Measurements from ENCODE around the gene OTOF.

The OTOF gene

DNA sequence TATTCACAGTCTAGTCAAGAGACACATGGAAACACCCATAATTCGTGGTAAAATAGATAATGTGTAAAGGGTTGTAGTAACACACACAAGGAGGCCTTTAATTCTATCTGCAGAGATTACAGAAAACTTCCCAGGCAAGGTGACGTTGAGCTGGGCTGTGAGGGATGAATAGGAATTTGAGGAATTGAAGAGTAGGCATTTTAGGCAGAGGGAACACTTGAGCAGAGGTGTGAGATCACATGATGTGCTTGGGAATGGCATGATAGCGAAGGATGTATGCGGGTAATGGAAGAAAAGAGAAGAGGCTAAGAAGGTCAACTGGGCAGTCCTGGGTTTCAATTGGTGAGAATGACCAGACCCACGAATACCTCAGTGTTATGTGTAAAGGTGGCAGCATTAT, 56.0 kb downstream of the OTOF start:
- DNase-seq (ENCODE audit: low read depth in 2 of 2, low spot score in 1 of 2) = no peak

DNA sequence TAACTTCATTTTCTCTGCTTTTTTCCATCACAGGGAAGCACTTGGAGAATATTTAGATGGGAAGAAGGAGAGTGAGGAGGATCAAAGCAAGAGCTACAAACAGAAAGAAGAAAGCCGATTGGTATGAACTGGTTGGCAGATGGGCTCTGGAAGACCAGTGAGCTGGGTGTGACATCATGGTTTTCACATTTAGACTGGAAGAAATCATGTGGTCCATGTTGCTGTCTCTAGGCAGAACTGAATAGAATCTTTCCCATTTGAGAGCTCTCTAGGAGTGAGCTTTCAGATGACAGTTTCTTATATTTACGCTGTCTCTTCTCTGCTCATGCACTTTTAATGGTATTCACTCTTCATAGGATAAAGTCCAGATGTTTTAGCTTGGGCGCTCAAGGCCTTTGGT, 63.6 kb downstream of the OTOF start:
- no peak for DNase-seq (ENCODE audit: low read depth in 2 of 2, low spot score in 1 of 2)

DNA sequence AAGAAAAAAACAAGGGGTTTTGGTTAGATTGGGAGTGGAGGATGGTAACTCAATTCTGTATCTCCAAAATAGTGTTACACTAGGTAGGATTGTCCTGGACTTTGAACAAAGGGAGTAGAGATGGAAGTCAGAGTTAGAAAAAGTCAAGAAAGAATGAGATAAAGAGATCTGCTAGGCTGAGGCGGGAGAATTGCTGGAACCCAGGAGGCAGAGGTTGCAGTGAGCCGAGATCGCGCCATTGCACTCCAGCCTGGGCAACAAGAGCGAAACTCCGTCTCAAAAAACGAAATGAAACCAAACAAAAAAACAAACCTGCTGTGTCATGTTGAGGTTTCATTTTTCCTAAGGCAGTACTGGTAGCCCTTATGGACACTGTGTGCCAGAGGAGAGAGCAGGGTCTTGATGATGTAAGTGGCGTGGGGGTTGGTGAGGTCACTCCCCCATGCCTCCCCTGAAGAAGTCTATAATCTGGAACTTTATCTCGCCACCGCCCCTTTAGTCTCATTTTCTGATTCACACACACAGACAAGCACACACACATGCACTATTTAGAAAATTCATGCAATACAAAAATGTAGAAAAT, 65.7 kb downstream of the OTOF start:
- DNase-seq (ENCODE audit: low read depth in 2 of 2, low spot score in 1 of 2) = no peak

DNA sequence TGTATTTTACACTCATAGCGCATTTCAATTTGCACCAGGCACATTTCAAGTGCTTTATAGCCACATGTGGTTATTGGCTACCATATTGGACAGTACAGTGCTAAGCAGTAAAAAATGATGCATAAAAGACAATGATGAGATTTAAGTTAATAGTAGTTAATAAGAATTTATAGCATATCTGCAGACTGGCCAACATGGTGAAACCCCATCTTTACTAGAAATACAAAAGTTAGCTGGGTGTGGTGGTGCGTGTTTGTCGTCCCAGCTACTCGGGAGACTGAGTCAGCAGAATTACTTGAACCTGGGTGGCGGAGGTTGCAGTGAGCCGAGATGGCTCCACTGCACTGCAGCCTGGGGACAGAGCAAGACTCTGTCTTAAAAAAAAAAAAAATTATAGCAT, 66.5 kb downstream of the OTOF start:
- no peak for DNase-seq (ENCODE audit: low read depth in 2 of 2, low spot score in 1 of 2)

DNA sequence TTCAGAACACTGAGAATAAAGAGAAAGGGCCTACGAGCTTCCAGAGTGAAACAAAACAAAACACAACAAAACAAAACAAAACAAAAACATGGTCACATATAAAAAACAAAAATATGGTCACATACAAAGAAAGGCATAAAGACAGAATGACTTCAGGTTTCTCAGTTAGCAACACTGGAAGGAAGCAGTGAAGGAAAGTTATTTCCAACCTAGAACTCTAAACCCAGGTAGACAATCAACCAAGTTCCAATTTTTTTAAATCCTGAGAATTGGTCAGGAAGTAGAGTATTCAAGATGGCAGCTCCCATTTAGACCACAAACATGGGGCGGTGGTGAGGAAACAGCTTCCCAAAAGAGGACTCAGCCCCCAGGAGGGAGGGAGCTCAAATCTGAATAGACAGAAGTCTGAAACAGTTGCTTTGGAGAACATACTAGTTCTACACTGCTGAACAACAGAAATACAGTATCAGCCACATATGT, 67.1 kb downstream of the OTOF start:
- DNase-seq (ENCODE audit: low read depth in 2 of 2, low spot score in 1 of 2) = no peak

DNA sequence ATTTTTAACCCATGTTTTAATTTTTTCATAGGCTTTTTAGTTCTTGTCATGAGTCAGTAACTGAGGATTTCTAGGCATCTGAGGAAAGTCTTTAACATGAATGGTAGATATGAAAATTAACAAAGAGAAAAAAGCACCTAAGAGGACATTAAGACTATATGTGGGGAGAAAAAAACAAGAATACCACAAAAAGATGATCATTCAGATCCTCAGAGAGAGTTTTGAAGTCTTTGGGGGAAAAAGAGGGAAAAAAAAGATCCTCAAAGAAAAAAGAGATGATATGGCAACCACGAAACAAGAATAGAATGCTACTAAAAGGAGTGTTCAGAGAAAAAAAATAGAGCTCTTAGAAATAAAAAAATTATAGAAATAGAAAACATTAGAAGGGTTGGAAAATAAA, 68.1 kb downstream of the OTOF start:
- no peak for DNase-seq (ENCODE audit: low read depth in 2 of 2, low spot score in 1 of 2)

DNA sequence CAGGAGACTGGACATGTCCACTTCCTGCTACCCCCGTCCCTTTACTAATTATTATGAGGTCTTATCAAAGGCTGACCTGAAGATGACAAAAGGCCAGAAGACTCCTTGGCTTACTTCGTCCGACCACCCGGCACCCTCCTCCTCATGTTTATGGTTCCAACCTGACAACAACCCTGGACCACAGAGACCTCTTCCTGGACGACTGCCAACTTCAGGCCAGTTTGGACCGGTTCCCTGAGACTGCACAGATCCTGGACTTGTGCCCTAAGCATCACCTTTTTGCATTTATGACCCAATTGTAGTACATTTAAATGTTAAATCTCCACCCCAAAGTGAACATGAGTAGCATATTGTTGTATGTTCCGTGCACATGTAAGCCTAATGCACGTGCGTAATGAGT, 70.4 kb downstream of the OTOF start:
- DNase-seq (ENCODE audit: low read depth in 2 of 2, low spot score in 1 of 2) = no peak
